T-cell (primary cell): ENCODE data around the gene PANK1. TPM values are rescaled to one million over a fixed set of nuclear protein-coding genes. Genes with fewer than 3 reads are reported as not detected.

Experiments
- ATAC-seq, 4 experiments: fragments of 200-7000 bp in 3 of 4; fragments of 150-1000 bp in 1 of 4; cut with Tn5 transposase; replicated peaks in 1 of 4; 1 replicate in 3 of 4; 2 replicates in 1 of 4; pipeline ENCODE4 v1.10.0; 2021; ENCODE audit warnings: moderate library complexity in 3 of 4, mild to moderate bottlenecking in 2 of 4, moderate number of reproducible peaks in 1 of 4
- CTCF ChIA-PET, 2 donors: fragments of 300-600 bp; sonication (Branson Sonifier 250); formaldehyde crosslinking; loops; one replicate each; lab custom pipeline; 2022; ENCODE audit warnings: antibody characterized with exemption in 2 of 2; lab: Charles Lee
- POLR2A ChIA-PET, 2 donors: fragments of 300-600 bp; sonication (Branson Sonifier 250); formaldehyde crosslinking; loops; one replicate each; lab custom pipeline; 2022; ENCODE audit warnings: antibody characterized with exemption in 2 of 2; lab: Charles Lee
- DNase-seq, 35 experiments: peaks; one replicate each; pipeline versions ENCODE4 v3.0.0 to v3.0.0-alpha.2; 2013 to 2023
- H3K27ac ChIP-seq: one replicate; pipeline ENCODE4 v1.5.1; 2013; ENCODE audit warnings: low read length
- H3K27me3 ChIP-seq, 2 experiments: replicated peaks in 1 of 2; 1 replicate in 1 of 2; 2 replicates in 1 of 2; pipeline versions ENCODE4 v1.6.1 to v1.7.0; 2013; ENCODE audit warnings: low read length in 1 of 2, mixed read lengths in 1 of 2; ENCODE audit not compliant: control insufficient read depth in 2 of 2, insufficient read depth in 2 of 2; ENCODE audit errors: extremely low read depth in 1 of 2
- H3K36me3 ChIP-seq, 2 donors: 1 replicate in 1 of 2; 2 replicates in 1 of 2; pipeline versions ENCODE4 v1.6.1 to v1.7.0; 2013; ENCODE audit warnings: low read length in 1 of 2; ENCODE audit not compliant: control insufficient read depth in 2 of 2, insufficient read depth in 1 of 2; ENCODE audit errors: extremely low read depth in 1 of 2
- H3K4me1 ChIP-seq, 2 experiments: 1 replicate in 1 of 2; 2 replicates in 1 of 2; pipeline versions ENCODE4 v1.6.1 to v1.7.0; 2013; ENCODE audit warnings: low read length in 2 of 2, mixed read lengths in 1 of 2; ENCODE audit not compliant: insufficient read depth in 2 of 2, control insufficient read depth in 1 of 2; ENCODE audit errors: extremely low read depth in 1 of 2
- H3K4me3 ChIP-seq, 2 donors: 1 replicate in 1 of 2; 2 replicates in 1 of 2; pipeline versions ENCODE4 v1.5.1 to v1.7.0; 2013; ENCODE audit warnings: mild to moderate bottlenecking in 2 of 2, low read length in 1 of 2, moderate library complexity in 1 of 2; ENCODE audit not compliant: control insufficient read depth in 1 of 2; ENCODE audit errors: extremely low read depth in 1 of 2
- H3K9me3 ChIP-seq: 2 replicates; pipeline ENCODE4 v1.7.0; 2013
- H3K27ac Mint-ChIP-seq, 2 donors: one replicate each; pipeline ENCODE4 v1.8.0; 2020 to 2021; ENCODE audit warnings: mild to moderate bottlenecking in 2 of 2, mixed read lengths in 2 of 2
- H3K27me3 Mint-ChIP-seq, 2 donors: one replicate each; pipeline ENCODE4 v1.8.0; 2021 to 2022; ENCODE audit warnings: mixed read lengths in 2 of 2
- H3K36me3 Mint-ChIP-seq: one replicate; pipeline ENCODE4 v1.8.0; 2021; ENCODE audit warnings: mixed read lengths
- H3K4me1 Mint-ChIP-seq, 3 donors: one replicate each; pipeline ENCODE4 v1.8.0; 2020 to 2022; ENCODE audit warnings: mixed read lengths in 3 of 3, mild to moderate bottlenecking in 1 of 3
- H3K4me3 Mint-ChIP-seq, 3 donors: one replicate each; pipeline ENCODE4 v1.8.0; 2020 to 2022; ENCODE audit warnings: mild to moderate bottlenecking in 3 of 3, mixed read lengths in 3 of 3, moderate library complexity in 3 of 3
- H3K9me3 Mint-ChIP-seq, 3 donors: one replicate each; pipeline ENCODE4 v1.8.0; 2020 to 2022; ENCODE audit warnings: mixed read lengths in 3 of 3
- WGBS: methylation state at CpG from one replicate; pipeline ENCODE4 v1.1.5; 2013; ENCODE audit warnings: missing lambda C conversion rate; ENCODE audit not compliant: insufficient coverage; 5-methylcytosine and 5-hydroxymethylcytosine counted together
- total RNA-seq, 35 experiments: library from RNA in 6 of 35; stranded (reverse) in 6 of 35; fragments of 120-200 nt in 1 of 35; gene quantifications; one replicate each; pipeline versions ENCODE4 v1.2.1 to v1.2.4 and lab custom pipeline; 2013 to 2026

Gene PANK1
- total RNA-seq, 5 donors from 2014 or later (not counting 1 experiment from before 2014, with no cell fraction given): 1.4 to 2.0 (median 1.8) TPM

DNA sequence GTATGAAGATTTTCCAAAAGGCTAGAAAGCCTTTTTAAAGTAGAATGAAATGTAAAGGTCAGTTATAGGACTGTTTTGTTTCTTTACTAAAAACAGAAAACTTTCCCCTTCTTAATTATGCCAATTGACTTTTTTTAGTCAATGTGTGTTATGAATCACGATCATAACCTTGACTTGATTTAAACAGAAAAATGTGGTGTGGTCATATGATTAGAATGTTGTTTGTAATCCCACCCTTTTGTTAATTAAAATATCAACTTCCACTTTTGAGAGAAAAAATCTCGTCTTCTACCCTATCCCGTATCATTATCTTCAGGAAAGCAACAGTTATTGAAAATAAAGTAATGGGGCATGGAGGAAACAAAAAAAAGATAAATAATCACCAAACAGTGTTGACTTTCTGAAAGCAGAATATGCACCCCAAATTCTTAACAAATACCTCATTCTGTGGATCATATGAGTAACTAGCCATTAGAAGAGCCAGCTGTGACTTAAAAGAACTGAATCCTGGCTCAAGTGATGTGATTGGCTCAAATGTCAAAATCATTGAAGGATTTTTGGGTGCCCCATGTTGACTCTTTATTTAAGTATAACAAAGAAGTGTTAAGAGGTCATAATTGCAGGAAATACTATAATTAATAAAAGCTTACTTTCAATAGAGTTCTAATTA lies 77.3 kb downstream of the PANK1 start:
- no peaks in the 10 kb centered on the region for H3K36me3 Mint-ChIP-seq
- no peak for DNase-seq
- H3K4me3 Mint-ChIP-seq: no peak overlapping the region
- ChIA-PET CTCF (interaction anchor here in 1 of 2 donors (0.7 to 1.4 kb wide), 4 partner anchors 17 to 360 kb away, joined by 3 read pairs; no protein-coding TSS in a partner anchor), POLR2A (interaction anchor here in 1 of 2 donors (0.6 kb wide), 1 partner anchor 172 kb away, joined by 3 read pairs; no protein-coding TSS in a partner anchor)
- Histone ChIP-seq H3K9me3 (no peaks in the 10 kb centered on the region), H3K27me3 (no peaks in the 10 kb centered on the region), H3K4me3 (no peak overlapping the region), H3K27ac (no peak overlapping the region), H3K36me3 (no peaks in the 10 kb centered on the region), H3K4me1 (no peaks in the 10 kb centered on the region)
- no peak overlapping the region for H3K27ac Mint-ChIP-seq
- WGBS: no CpG with 5 or more reads among the region's 3 CpGs
- no peaks in the 10 kb centered on the region for H3K4me1 Mint-ChIP-seq
- no peak for ATAC-seq
- H3K27me3 Mint-ChIP-seq: peaks cover 16 to 18% of the 10 kb centered on the region in 2 donors
- H3K9me3 Mint-ChIP-seq: no peaks in the 10 kb centered on the region

DNA sequence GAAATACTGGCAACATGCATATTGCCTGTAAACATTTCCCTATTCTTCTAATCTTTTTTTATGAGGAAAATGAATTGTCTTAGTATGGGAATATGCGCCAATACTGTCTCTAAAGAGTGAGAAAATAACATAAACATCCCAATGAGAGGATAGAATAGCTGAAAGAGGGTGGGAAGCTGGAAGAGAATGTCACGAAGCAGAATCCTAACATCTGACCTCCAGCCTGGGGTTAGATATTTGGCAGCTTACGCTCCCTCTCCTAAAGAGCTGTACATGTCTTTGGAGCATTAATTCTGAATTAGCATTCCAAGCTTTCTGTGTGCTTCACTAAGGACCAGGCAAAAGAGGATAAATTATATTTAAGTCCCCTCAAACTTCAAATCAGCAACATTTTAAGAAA lies 78.0 kb downstream of the PANK1 start:
- Histone ChIP-seq H3K9me3 (no peaks in the 10 kb centered on the region), H3K4me1 (no peaks in the 10 kb centered on the region), H3K36me3 (no peaks in the 10 kb centered on the region), H3K27me3 (no peaks in the 10 kb centered on the region), H3K27ac (no peak overlapping the region), H3K4me3 (no peak overlapping the region)
- DNase-seq: no peak
- CTCF ChIA-PET: interaction anchor here (0.6 to 0.7 kb wide), 2 partner anchors 22 to 353 kb away, joined by 3 read pairs; no protein-coding TSS in a partner anchor
- ATAC-seq: no peak
- no CpG with 5 or more reads among the region's 3 CpGs for WGBS
- POLR2A ChIA-PET: no interaction called here
- no peak overlapping the region for H3K4me3 Mint-ChIP-seq
- no peak overlapping the region for H3K27ac Mint-ChIP-seq
- no peaks in the 10 kb centered on the region for H3K4me1 Mint-ChIP-seq
- H3K9me3 Mint-ChIP-seq: no peaks in the 10 kb centered on the region
- H3K36me3 Mint-ChIP-seq: no peaks in the 10 kb centered on the region
- H3K27me3 Mint-ChIP-seq: peaks cover 16 to 18% of the 10 kb centered on the region in 2 donors

DNA sequence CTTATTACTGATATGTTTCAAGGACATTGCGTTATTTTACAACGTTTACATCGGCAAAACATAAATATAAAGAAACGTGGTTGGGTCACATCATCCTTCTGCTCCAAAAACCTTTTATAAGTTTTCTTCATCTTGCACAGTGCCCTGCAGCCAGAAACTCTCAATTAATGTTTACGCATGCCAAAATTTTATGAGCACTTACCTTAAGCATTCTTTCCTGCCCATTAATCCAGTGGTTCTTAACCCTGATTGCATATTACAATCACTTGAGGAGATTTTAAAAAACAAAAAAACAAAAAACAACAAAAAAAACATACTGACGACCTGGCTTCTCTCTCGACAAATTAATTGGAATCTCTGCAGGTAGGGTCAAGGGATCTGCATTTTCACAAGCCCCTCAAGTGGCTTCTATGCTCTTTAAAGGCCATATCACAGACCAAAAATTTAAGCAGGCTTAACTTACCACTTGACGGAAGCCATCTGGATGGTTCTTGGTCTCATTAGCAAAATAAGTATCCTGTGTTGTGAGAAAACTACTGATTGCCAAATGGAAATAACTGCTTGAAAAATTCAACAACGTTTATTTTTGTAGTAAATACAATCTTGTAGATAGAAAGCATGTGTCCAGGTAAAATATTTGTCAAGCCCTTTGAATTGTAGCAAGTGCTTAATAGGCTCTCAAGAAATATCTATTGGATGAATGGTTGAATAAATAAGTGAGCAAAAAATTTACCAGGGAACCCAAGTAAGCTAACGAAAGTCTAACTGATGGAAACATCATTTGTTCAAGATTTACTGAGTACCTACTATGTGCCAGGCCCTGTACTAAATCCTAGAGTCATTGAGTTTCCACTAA lies 78.7 kb downstream of the PANK1 start:
- Mint-ChIP-seq H3K36me3 (no peaks in the 10 kb centered on the region), H3K4me3 (no peak overlapping the region), H3K4me1 (no peaks in the 10 kb centered on the region), H3K27me3 (peaks cover 16 to 18% of the 10 kb centered on the region in 2 donors), H3K27ac (no peak overlapping the region), H3K9me3 (no peaks in the 10 kb centered on the region)
- no peak overlapping the region for H3K4me3 ChIP-seq
- H3K27ac ChIP-seq: no peak overlapping the region
- ATAC-seq (no peak), DNase-seq (no peak)
- no peaks in the 10 kb centered on the region for H3K9me3 ChIP-seq
- ChIA-PET POLR2A (no interaction called here), CTCF (interaction anchor here in 1 of 2 donors (0.6 kb wide), 1 partner anchor 23 kb away, joined by 3 read pairs; no protein-coding TSS in a partner anchor)
- no peaks in the 10 kb centered on the region for H3K4me1 ChIP-seq
- H3K36me3 ChIP-seq: no peaks in the 10 kb centered on the region
- WGBS: 78% methylated on average over 6 of the region's 10 CpGs
- H3K27me3 ChIP-seq: no peaks in the 10 kb centered on the region

GRCh38 chr10:89565180-89565579 lies 79.9 kb downstream of the PANK1 start:
- no peak for DNase-seq
- no peak overlapping the region for H3K4me3 ChIP-seq
- no peak overlapping the region for H3K27ac ChIP-seq
- no peaks in the 10 kb centered on the region for H3K9me3 ChIP-seq
- H3K27me3 ChIP-seq: no peaks in the 10 kb centered on the region
- CTCF ChIA-PET: interaction anchor here in 1 of 2 donors (0.6 to 1.4 kb wide), 6 partner anchors 15 to 348 kb away, joined by 3 to 4 read pairs (median 3); partner anchors contain the start of gene LIPA
- no peaks in the 10 kb centered on the region for H3K9me3 Mint-ChIP-seq
- no peak overlapping the region for H3K4me3 Mint-ChIP-seq
- H3K4me1 ChIP-seq: no peaks in the 10 kb centered on the region
- H3K36me3 Mint-ChIP-seq: no peaks in the 10 kb centered on the region
- no peaks in the 10 kb centered on the region for H3K36me3 ChIP-seq
- POLR2A ChIA-PET: no interaction called here
- peaks cover 16 to 18% of the 10 kb centered on the region in 2 donors for H3K27me3 Mint-ChIP-seq
- no peak overlapping the region for H3K27ac Mint-ChIP-seq
- no CpG with 5 or more reads among the region's 1 CpG for WGBS
- no peak for ATAC-seq
- H3K4me1 Mint-ChIP-seq: no peaks in the 10 kb centered on the region

DNA sequence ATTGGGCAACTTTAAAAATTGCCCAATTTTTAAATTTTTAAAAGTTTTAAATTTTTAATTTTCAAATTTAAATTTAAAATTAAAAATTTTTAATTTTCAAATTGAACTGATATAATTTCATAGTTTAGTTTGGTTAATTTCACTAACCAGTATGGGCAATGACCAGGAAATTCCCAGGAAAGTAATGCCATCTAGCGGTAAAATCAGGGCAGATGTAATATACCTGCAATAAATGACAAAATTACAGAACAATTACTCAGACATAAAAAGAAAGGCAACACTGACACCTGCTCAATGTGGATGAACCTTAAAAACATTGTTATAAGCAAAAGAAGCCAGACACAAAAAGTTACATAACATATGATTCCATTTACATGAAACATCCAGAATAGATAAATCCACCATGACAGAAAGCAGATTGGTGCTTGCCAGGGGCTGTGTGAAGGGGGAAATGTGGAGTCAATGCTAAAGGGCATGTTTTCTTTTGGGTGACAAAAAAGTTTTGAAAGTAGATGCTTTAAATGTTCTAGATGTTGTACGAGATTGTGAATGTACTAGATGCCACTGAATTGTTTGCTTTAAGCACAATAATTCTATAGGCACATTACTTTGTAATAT lies 81.1 kb downstream of the PANK1 start:
- H3K4me3 Mint-ChIP-seq: no peak overlapping the region
- H3K4me1 ChIP-seq: no peaks in the 10 kb centered on the region
- no peak overlapping the region for H3K4me3 ChIP-seq
- ChIA-PET POLR2A (no interaction called here), CTCF (interaction anchor here in 1 of 2 donors (1.4 kb wide), 1 partner anchor 145 kb away, joined by 4 read pairs; no protein-coding TSS in a partner anchor)
- no peaks in the 10 kb centered on the region for H3K36me3 ChIP-seq
- no peak overlapping the region for H3K27ac ChIP-seq
- no peak overlapping the region for H3K27ac Mint-ChIP-seq
- no peaks in the 10 kb centered on the region for H3K9me3 Mint-ChIP-seq
- H3K9me3 ChIP-seq: no peaks in the 10 kb centered on the region
- peaks cover 16 to 22% of the 10 kb centered on the region in 2 donors for H3K27me3 Mint-ChIP-seq
- DNase-seq (peak in 5 of 35 experiments; percentile 4 to 72 (median 12)), ATAC-seq (peak; percentile 40 to 70 (median 58))
- H3K27me3 ChIP-seq: no peaks in the 10 kb centered on the region
- WGBS: no CpG with 5 or more reads among the region's 2 CpGs
- no peaks in the 10 kb centered on the region for H3K36me3 Mint-ChIP-seq
- H3K4me1 Mint-ChIP-seq: no peaks in the 10 kb centered on the region

GRCh38 chr10:89563311-89563710 lies 81.7 kb downstream of the PANK1 start:
- Histone ChIP-seq H3K27me3 (peaks cover 0 to 5% of the 10 kb centered on the region in 2 experiments), H3K27ac (no peak overlapping the region), H3K4me3 (no peak overlapping the region), H3K9me3 (no peaks in the 10 kb centered on the region), H3K36me3 (no peaks in the 10 kb centered on the region), H3K4me1 (no peaks in the 10 kb centered on the region)
- ATAC-seq: no peak
- H3K9me3 Mint-ChIP-seq: no peaks in the 10 kb centered on the region
- no peak overlapping the region for H3K27ac Mint-ChIP-seq
- POLR2A ChIA-PET: no interaction called here
- 80% methylated on average over 1 of the region's 3 CpGs for WGBS
- no peak overlapping the region for H3K4me3 Mint-ChIP-seq
- peaks cover 18 to 27% of the 10 kb centered on the region in 2 donors for H3K27me3 Mint-ChIP-seq
- CTCF ChIA-PET: interaction anchor here in 1 of 2 donors (1.4 kb wide), 1 partner anchor 345 kb away, joined by 11 read pairs; no protein-coding TSS in a partner anchor
- H3K4me1 Mint-ChIP-seq: no peaks in the 10 kb centered on the region
- DNase-seq: no peak
- H3K36me3 Mint-ChIP-seq: no peaks in the 10 kb centered on the region
